HCT116 (cell line): ENCODE measurements around the gene STK32C. TPM values are rescaled to one million over a fixed set of nuclear protein-coding genes. Genes with fewer than 3 reads are reported as not detected.

Experiments used
- ATAC-seq: fragments of 200-7000 bp; cut with Tn5 transposase; 2 replicates; pipeline ENCODE4 v1.9.1; 2020; ENCODE audit warnings: mild to moderate bottlenecking, moderate library complexity
- BruUV-seq: library from RNA; stranded (reverse); fragments of 400-500 nt; replicated peaks from 2 replicates; lab custom pipeline; 2021; lab: Mats Ljungman, UMichigan
- CTCF ChIA-PET: fragments of 300-600 bp; sonication (Branson Sonifier 250); formaldehyde crosslinking; loops from one replicate; lab custom pipeline; 2021; ENCODE audit warnings: antibody characterized with exemption; lab: Charles Lee
- POLR2A ChIA-PET: fragments of 300-600, 350-600 bp; sonication (Branson Sonifier 250); formaldehyde crosslinking; loops from one replicate; lab custom pipeline; 2021; ENCODE audit warnings: antibody characterized with exemption; lab: Charles Lee
- RAD21 ChIA-PET, 2 experiments: fragments of 300-600 bp; sonication (Branson Sonifier 250); formaldehyde crosslinking; loops; one replicate each; lab custom pipeline; 2023; ENCODE audit warnings: low total read pairs in 2 of 2; ENCODE audit not compliant: uncharacterized antibody in 2 of 2, unreplicated experiment in 2 of 2, low non-redundant PET in 1 of 2; lab: Charles Lee
- DNase-seq: peaks from one replicate; pipeline ENCODE4 v3.0.0-alpha.2; 2010; ENCODE audit warnings: low read depth, low spot score
- H2AFZ ChIP-seq: fragments of 200-600 bp; shearing (Covaris generic), sonication (generic); 2 replicates; pipeline ENCODE4 v1.6.1; 2017; ENCODE audit warnings: low read depth, mixed run types, mixed read lengths, antibody characterized with exemption, low read length; ENCODE audit not compliant: poor library complexity, severe bottlenecking
- H3K27ac ChIP-seq: 2 replicates; pipeline ENCODE4 v1.5.1; 2012; ENCODE audit warnings: low read depth, low read length
- H3K27me3 ChIP-seq: fragments of 200-600 bp; sonication (generic); 2 replicates; pipeline ENCODE4 v1.6.1; 2016; ENCODE audit warnings: mixed run types, low read length, mixed read lengths; ENCODE audit not compliant: insufficient read depth
- H3K36me3 ChIP-seq, 2 experiments: fragments of 200-500 bp in 1 of 2; fragments of 200-600 bp in 1 of 2; sonication (Bioruptor generic) in 1 of 2; sonication (generic) in 1 of 2; 2 replicates each; pipeline versions ENCODE4 v1.5.1 to v1.6.1; 2014 to 2016; ENCODE audit warnings: low read length in 2 of 2, inconsistent platforms in 1 of 2, mixed read lengths in 1 of 2, mixed run types in 1 of 2; ENCODE audit not compliant: insufficient read depth in 2 of 2, control insufficient read depth in 1 of 2
- H3K4me1 ChIP-seq, 2 experiments: fragments of 200-600 bp in 1 of 2; sonication (generic) in 1 of 2; 2 replicates each; pipeline versions ENCODE4 v1.5.1 to v1.6.1; 2012 to 2017; ENCODE audit warnings: low read length in 2 of 2, inconsistent platforms in 1 of 2, mild to moderate bottlenecking in 1 of 2, mixed read lengths in 1 of 2, mixed run types in 1 of 2, moderate library complexity in 1 of 2; ENCODE audit not compliant: insufficient read depth in 2 of 2, control insufficient read depth in 1 of 2
- H3K4me2 ChIP-seq: fragments of 200-600 bp; sonication (generic); 2 replicates; pipeline ENCODE4 v1.6.1; 2017; ENCODE audit warnings: mixed run types, low read length, mixed read lengths
- H3K4me3 ChIP-seq, 2 experiments: fragments of 200-600 bp in 1 of 2; sonication (generic) in 1 of 2; replicated peaks in 1 of 2; 2 replicates each; pipeline ENCODE4 v1.5.1; 2011 to 2016; ENCODE audit warnings: low read length in 2 of 2, control low read depth in 1 of 2, low read depth in 1 of 2, mild to moderate bottlenecking in 1 of 2, mixed read lengths in 1 of 2, mixed run types in 1 of 2
- H3K79me2 ChIP-seq: fragments of 200-600 bp; sonication (generic); 2 replicates; pipeline ENCODE4 v1.6.1; 2017; ENCODE audit warnings: mild to moderate bottlenecking, mixed run types, low read length, moderate library complexity, mixed read lengths; ENCODE audit not compliant: insufficient read depth
- H3K9ac ChIP-seq: fragments of 200-600 bp; sonication (generic); 2 replicates; pipeline ENCODE4 v1.6.1; 2016; ENCODE audit warnings: low read length, mixed read lengths
- H3K9me2 ChIP-seq: fragments of 200-600 bp; sonication (generic), shearing (Covaris generic); 2 replicates; pipeline ENCODE4 v1.6.1; 2017; ENCODE audit warnings: mixed run types, mild to moderate bottlenecking, moderate library complexity; ENCODE audit not compliant: insufficient read depth
- H3K9me3 ChIP-seq, 2 experiments: fragments of 200-500 bp in 1 of 2; fragments of 200-600 bp in 1 of 2; sonication (Bioruptor generic) in 1 of 2; sonication (generic) in 1 of 2; 2 replicates each; pipeline ENCODE4 v1.6.1; 2014 to 2017; ENCODE audit warnings: low read length in 2 of 2, mixed read lengths in 2 of 2, inconsistent platforms in 1 of 2, low read depth in 1 of 2, mild to moderate bottlenecking in 1 of 2, mixed run types in 1 of 2, moderate library complexity in 1 of 2; ENCODE audit not compliant: control insufficient read depth in 1 of 2, insufficient read depth in 1 of 2
- H4K20me1 ChIP-seq: fragments of 200-600 bp; sonication (generic), shearing (Covaris generic); 2 replicates; pipeline ENCODE4 v1.6.1; 2017; ENCODE audit warnings: mixed run types, mild to moderate bottlenecking, moderate library complexity; ENCODE audit not compliant: insufficient read depth
- CEBPB ChIP-seq: IDR thresholded peaks from 2 replicates; pipeline ENCODE4 v1.6.1; 2012; ENCODE audit warnings: low read depth
- EGR1 ChIP-seq: IDR thresholded peaks from 2 replicates; pipeline ENCODE4 v1.6.1; 2012; ENCODE audit warnings: low read depth
- ELF1 ChIP-seq: IDR thresholded peaks from 2 replicates; pipeline ENCODE4 v1.6.1; 2012; ENCODE audit warnings: low read depth, borderline replicate concordance
- EZH2 ChIP-seq: fragments of 200-600 bp; sonication (generic); IDR thresholded peaks from 2 replicates; pipeline ENCODE4 v1.6.1; 2017; ENCODE audit warnings: antibody characterized with exemption, mixed run types
- EZH2phosphoT487 ChIP-seq: fragments of 200-600 bp; IDR thresholded peaks from 2 replicates; pipeline ENCODE4 v1.6.1; 2018; ENCODE audit warnings: antibody characterized with exemption, borderline replicate concordance
- POLR2A ChIP-seq: IDR thresholded peaks from 2 replicates; pipeline ENCODE4 v1.7.0; 2011; ENCODE audit warnings: borderline replicate concordance; ENCODE audit not compliant: insufficient read depth, insufficient read length; ENCODE audit errors: extremely low read depth
- POLR2AphosphoS5 ChIP-seq: IDR thresholded peaks from 2 replicates; pipeline ENCODE4 v1.6.1; 2011; ENCODE audit warnings: mild to moderate bottlenecking, low read depth, low read length, moderate library complexity
- SIN3A ChIP-seq: IDR thresholded peaks from 2 replicates; pipeline ENCODE4 v1.6.1; 2012; ENCODE audit warnings: low read depth
- YY1 ChIP-seq: IDR thresholded peaks from 2 replicates; pipeline ENCODE4 v1.6.1; 2011; ENCODE audit warnings: low read length, low read depth, moderate library complexity, mild to moderate bottlenecking; ENCODE audit not compliant: insufficient replicate concordance; ENCODE audit errors: extremely low read depth
- ZNF274 ChIP-seq: fragments of 200-500 bp; sonication (Bioruptor generic); IDR thresholded peaks from 2 replicates; pipeline ENCODE4 v1.6.1; 2014; ENCODE audit warnings: mild to moderate bottlenecking, low read depth, low read length, inconsistent platforms
- intact Hi-C: fragments of 100-400 bp; cut with micrococcal nuclease; formaldehyde crosslinking; loops from 2 replicates; pipeline ENCODE4 v1.10.0; 2022
- total RNA-seq: library from RNA; stranded (reverse); gene quantifications from one replicate; pipeline ENCODE4 v1.2.1, GENCODE V29; 2021; ENCODE audit not compliant: unreplicated experiment
- TF ChIP-seq, protein P1 (sequence below): IDR thresholded peaks from 2 replicates; pipeline ENCODE4 v1.6.1; 2012

STK32C gene
- total RNA-seq, 1 experiment from 2014 or later, result 29.7 TPM

GRCh38 chr10:132248455-132249225 is 59.1 kb downstream of the STK32C start:
- BruUV-seq, result no TSS peak
- ATAC-seq, result peak; percentile 84

GRCh38 chr10:132247943-132248342 is 59.8 kb downstream of the STK32C start:
- Histone ChIP-seq H2AFZ (no peak overlapping the region), H3K36me3 (no peaks in the 10 kb centered on the region), H3K9ac (no peak overlapping the region), H3K4me3 (no peak overlapping the region), H3K4me1 (peaks cover 0 to 8% of the 10 kb centered on the region in 2 experiments; a peak in 1 of 4 replicates), H3K9me2 (no peaks in the 10 kb centered on the region), H3K9me3 (no peaks in the 10 kb centered on the region), H4K20me1 (no peaks in the 10 kb centered on the region), H3K27ac (no peak overlapping the region), H3K27me3 (no peaks in the 10 kb centered on the region), H3K79me2 (no peaks in the 10 kb centered on the region), H3K4me2 (peak overlapping the region; percentile 78)
- ChIA-PET RAD21 (no interaction called here), CTCF (no interaction called here), POLR2A (no interaction called here)
- no TSS peak for BruUV-seq
- DNase-seq (no peak), ATAC-seq (no peak)
- intact Hi-C loops, result no loop called here
- TF ChIP-seq EZH2 (no peak), ELF1 (no peak), EZH2phosphoT487 (no peak), EGR1 (no peak), YY1 (no peak), CEBPB (no peak), POLR2A (no peak), ZNF274 (no peak)
- TF ChIP-seq, protein P1, sequence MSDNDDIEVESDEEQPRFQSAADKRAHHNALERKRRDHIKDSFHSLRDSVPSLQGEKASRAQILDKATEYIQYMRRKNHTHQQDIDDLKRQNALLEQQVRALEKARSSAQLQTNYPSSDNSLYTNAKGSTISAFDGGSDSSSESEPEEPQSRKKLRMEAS, result no peak
- TF ChIP-seq, all 23 proteins: peak for 0

More at GRCh38 chr10:132248455-132249225, 59.1 kb downstream of the STK32C start:
- H3K9me2 ChIP-seq, result no peaks in the 10 kb centered on the region
- no peaks in the 10 kb centered on the region for H3K79me2 ChIP-seq
- H4K20me1 ChIP-seq, result no peaks in the 10 kb centered on the region
- peak; percentile 4 for DNase-seq
- H3K4me1 ChIP-seq, result peaks cover 0 to 8% of the 10 kb centered on the region in 2 experiments; a peak in 1 of 4 replicates
- ChIA-PET CTCF (no interaction called here), RAD21 (no interaction called here), POLR2A (interaction anchor here (0.6 to 0.7 kb wide), 2 partner anchors 232 to 1219 kb away, joined by 3 to 4 read pairs; no protein-coding TSS in a partner anchor)
- H3K27me3 ChIP-seq, result no peaks in the 10 kb centered on the region
- no peak overlapping the region for H3K27ac ChIP-seq
- no peak for TF ChIP-seq SIN3A
- peak; percentile 62 for TF ChIP-seq POLR2AphosphoS5
- peak overlapping the region; percentile 47 to 57 for H3K4me3 ChIP-seq
- H3K9me3 ChIP-seq, result no peaks in the 10 kb centered on the region
- no peak overlapping the region for H2AFZ ChIP-seq
- H3K9ac ChIP-seq, result peak overlapping the region; percentile 39; the same call in 1 of the 2 replicates
- intact Hi-C loops, result no loop called here
- H3K4me2 ChIP-seq, result peak overlapping the region; percentile 78
- H3K36me3 ChIP-seq, result no peaks in the 10 kb centered on the region
